Retina (tissue), 1 donor: ENCODE measurements around the gene CRTAC1.

ENCODE experiments used
- DNase-seq: peaks from one replicate; pipeline ENCODE4 v3.0.0-alpha.2; 2016

The CRTAC1 gene, protein sequence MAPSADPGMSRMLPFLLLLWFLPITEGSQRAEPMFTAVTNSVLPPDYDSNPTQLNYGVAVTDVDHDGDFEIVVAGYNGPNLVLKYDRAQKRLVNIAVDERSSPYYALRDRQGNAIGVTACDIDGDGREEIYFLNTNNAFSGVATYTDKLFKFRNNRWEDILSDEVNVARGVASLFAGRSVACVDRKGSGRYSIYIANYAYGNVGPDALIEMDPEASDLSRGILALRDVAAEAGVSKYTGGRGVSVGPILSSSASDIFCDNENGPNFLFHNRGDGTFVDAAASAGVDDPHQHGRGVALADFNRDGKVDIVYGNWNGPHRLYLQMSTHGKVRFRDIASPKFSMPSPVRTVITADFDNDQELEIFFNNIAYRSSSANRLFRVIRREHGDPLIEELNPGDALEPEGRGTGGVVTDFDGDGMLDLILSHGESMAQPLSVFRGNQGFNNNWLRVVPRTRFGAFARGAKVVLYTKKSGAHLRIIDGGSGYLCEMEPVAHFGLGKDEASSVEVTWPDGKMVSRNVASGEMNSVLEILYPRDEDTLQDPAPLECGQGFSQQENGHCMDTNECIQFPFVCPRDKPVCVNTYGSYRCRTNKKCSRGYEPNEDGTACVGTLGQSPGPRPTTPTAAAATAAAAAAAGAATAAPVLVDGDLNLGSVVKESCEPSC

DNA sequence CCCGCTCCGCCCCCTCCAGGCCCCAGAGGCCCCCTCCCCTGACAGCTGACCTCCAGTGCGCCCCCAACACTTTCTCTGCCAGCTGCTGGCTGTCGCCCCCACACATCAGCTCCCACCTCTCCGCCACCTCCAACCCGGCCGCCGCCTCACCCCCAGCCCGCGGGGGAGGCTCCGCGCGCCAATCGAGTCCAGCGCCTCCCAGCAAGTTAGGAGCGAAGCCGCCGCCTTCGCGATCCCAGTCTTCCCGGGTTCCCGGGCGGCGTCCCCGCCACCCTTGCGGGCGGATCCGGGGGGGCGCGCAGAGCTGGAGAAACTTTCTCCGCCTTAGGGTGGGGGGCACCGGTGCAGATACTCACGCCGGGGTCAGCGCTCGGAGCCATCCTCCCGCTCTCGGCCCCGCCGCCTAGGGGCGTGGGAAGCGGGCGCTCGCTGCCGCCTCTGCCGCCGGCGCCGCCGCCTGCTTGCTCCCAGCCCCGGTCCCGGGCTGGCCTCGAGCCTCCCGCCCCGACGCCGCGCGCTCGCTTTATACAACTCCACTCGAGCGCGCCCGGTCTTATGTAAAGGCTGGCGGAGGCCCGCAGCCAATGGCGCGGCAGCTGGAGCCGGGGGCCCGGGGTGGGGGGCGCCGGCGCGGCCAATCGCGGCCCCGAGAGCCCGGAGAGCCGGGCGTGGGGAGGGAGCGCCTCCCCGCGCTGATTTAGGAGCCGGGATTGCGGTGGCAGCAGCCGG is at the start of gene CRTAC1:
Gene CRTAC1, minus strand, starts transcription at position 529 of the 729 bp plus-strand sequence. Its CDS starts 149 bp downstream, at position 380.
- peak; percentile 90 for DNase-seq

GRCh38 chr10:98078774-98079173 is 48.4 kb upstream of the CRTAC1 start:
- DNase-seq, result no peak

DNA sequence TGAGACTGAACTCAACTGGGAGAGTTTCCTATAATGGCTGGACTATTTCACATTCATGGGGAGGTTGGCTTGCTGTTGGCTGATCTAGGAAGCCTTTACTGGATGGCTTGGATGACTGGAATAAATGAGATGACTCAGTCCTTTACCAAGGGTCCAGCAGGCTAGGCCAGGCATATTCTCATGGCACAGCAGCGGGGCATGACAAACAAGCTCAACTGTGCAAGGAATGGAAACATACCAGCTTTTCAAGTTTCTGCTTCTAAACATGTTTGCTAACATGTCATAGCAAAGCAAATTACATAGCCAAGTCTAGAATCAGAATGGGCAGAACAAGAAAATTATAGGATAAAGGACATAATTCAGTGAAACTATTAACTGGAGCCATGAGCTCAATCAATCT is 46.8 kb upstream of the CRTAC1 start:
- no peak for DNase-seq

- DNase-seq, result no peak
These were observed 45.7 kb upstream of the CRTAC1 start for GRCh38 chr10:98076086-98076485.

- no peak for DNase-seq
These were observed 44.0 kb upstream of the CRTAC1 start for GRCh38 chr10:98074315-98074911.

DNA sequence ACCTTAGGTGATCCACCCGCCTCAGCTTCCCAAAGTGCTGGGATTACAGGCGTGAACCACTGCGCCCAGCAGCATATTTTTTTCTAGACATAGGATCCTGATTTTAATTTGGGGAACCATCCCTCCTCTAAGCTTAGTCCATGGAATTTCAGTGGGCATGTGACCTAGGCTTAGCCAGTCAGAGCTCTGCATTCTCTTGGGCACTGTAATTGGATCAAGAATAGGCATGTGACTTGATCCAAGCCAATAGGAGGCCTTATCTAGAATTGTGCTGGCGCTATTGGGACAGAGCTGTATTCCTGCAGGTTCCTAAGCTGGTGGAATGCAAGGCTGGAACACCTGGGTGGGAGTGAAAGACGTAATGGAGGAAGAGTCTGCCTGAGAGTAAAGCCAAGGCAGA is 36.7 kb upstream of the CRTAC1 start:
- no peak for DNase-seq

DNA sequence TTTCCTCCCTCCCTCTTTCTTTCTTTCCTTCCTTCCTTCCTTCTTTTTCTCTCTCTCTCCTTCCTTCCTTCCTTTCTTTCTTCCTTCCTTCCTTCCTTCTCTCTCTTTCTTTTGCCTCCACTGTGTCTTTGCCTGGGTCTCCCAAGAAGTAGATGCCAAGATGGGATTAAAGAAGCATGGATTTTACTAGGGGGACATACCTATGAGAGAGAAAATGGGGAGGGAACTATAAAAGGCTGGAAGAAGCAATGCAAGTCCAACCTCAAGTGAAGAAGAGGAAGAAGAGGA is 33.3 kb upstream of the CRTAC1 start:
- no peak for DNase-seq

DNA sequence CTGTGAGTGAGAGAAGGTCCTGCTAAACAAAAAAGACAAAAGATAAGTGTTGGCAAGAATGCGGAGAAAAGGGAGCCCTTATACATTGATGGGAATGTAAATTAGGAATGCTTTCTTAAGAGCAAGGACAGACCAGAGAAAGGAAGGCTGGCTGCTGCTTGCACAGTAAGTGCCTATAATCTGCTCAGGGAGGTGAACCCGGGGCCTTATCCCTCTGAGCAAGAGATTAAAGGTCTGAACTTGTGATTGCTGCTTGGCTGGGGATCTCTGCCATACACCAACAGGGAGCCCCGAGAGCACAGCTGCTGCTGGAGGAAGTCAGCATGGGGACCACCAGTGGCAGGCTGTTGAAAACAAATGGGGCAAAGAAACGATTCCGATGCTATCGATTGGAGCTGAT is 32.0 kb upstream of the CRTAC1 start:
- no peak for DNase-seq

DNA sequence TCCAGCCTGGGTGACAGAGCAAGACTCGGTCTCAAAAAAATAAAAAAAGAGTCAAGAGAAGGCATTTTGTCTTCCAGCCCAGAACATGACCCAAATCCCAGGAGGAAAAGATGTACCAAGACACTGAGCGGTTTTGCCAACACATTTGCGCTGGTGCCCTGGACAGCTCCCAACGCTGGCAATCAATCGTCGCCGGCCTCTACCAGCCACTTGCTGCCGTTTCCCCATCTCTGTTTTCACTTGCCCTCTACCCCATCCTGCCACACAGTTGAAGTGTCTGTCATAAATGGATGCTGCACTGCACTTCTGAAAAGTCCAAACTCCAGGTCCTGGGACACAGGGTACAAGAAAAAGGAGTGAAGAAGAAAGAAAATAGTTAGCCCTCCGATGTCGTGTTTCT is 29.7 kb upstream of the CRTAC1 start:
- DNase-seq, result no peak

DNA sequence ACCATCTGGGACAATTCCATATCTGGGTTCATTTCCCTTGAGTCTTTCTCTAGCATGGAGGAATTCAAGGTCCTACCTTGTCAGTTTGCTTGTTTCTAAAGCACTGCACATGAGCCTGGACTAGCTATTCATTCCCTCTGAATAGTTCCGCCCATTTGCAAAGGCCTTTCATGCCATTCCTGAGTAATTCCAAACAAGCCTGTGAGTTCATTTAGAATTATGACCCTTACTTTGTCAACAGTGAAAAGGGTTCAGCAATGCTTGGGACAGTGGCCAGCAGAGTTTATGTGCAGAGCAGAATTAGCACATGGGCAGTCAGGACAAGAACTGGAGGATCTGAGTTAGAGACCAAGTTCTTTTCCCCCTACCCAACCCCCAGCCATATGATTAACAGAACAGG is 27.9 kb upstream of the CRTAC1 start:
- DNase-seq, result no peak

DNA sequence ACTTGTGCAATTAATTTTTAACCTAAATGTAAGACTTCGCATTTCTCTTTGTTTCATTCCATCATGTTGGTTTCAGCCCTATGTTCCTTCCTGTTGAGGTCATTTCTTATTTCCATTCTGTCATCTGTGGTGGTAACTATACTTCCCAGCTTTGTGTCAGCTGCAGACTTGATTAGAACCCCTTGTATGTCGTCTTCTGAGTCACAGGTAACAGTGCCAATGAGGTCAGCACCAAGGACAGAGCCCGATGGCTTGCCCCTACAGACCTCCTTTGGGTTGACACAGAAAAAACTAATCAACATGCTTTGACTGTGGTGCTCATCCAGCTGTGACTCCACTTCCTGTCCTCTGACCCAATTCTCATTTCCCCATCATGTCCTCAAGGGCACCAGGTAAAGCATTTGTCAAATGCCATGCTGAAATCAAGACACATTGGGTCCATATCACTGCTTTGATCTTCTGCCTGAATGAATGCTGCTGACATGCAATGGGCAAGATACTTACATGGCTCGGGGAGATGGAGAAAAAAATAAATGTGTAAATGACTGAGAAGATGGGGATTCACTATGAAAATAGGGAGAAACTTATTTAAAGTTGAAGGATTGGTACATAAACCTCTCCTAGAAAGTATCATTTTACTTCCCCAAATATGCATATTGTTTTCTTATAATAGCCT is 25.6 kb upstream of the CRTAC1 start:
- DNase-seq, result no peak

DNA sequence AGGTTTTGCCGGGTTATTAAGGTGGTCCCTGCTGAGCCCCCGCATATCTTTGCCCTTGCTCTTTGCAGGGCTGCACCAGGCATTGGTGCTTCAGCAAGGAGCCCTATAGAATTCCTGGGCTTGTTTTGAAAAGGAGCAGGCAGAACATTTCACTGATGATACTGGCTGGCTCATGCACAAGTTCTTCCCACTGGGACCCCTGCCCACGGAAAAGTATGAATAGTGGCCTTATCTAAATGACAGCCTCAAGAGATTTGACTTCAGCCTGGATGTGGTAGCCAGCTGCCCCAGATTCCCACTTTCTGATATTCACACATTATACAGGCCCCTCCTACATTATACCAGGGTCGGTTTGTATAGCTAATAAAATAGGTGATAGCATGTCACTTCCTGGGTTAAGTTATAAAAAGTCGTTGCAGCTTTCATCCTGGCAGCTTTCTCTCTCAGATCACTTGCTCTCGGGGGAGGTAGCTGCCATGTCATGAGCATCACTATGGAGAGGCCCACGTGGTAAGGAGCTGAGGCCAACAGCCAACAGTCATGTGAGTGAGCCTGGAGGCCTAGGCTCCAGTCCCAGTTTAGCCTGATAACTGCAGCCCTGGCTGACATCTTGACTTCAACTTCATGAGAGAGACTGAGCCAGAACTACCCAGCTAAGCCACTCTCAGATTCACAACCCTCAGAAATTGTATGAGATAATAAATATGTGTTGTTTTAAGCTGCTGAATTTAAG is 16.8 kb upstream of the CRTAC1 start:
- DNase-seq, result peak; percentile 22

GRCh38 chr10:98045785-98046389 is 15.5 kb upstream of the CRTAC1 start:
- peak; percentile 76 for DNase-seq

DNA sequence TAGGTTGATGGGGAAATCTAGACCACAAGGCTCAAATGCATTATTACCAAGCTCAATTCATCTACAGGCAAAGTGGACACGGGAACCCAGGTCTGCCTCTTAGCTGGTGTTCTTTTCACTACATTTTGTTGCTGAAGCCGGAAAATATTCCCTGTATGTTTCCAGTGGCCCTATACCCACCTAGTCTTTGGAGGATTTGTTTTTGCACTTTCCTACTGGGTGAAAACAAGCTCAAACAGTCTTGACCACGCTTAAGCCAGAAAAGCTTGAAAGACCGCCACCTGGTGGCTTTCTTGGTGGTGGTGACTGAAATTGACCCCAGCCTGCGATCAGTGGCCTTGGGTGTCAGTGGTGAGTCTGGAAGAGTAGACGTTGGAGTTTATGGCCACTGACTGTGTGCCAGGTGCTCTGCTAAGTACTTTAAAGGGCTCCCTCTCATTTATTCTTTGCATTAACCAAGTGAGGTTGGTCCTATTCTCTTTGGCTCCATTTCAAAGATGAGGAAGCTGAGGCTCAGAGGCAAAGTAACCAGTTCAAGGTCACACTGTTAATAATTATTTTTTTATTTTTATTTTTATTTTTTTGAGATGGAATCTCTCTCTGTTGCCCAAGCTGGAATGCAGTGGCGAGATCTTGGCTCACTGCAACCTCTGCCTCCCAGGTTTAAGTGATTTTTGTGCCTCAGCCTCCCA is 11.1 kb upstream of the CRTAC1 start:
- DNase-seq, result peak; percentile 81

DNA sequence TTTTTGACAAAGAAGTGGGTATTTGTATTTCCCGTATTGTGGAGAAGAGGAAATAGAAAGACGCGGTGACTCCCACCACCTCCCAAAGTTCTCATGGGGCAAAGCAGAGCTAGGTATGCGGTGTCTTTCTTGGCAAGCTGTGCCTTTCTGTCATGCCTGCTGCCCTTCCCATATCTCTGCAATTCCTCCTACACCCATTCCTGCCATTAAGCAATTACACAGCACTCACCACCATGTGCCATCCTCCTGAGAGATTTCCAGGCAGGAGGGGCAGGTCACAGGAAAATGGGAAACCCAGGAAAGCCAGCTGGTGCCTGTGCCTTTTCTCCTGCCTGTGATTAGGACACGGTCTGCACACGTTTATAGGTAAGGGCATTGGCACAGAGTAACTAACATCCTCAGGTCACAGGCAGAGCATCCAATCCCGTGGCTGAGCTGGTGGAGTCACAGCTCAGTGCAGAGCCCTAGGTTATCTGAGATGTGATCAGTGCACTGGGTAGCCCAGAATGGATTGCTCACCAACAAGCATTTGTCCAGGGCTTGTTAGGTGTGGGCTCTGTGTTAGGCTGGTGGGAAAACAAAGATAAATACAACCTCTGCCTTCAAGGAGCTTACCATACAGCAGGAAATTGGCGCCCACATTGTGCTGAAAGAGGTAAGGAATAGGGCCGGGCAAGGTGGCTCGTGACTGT is 9.4 kb upstream of the CRTAC1 start:
- DNase-seq, result no peak

GRCh38 chr10:98038288-98038687 is 7.9 kb upstream of the CRTAC1 start:
- DNase-seq, result no peak

GRCh38 chr10:98035599-98035998 is 5.2 kb upstream of the CRTAC1 start:
- no peak for DNase-seq

- no peak for DNase-seq
These were observed 3.1 kb upstream of the CRTAC1 start for GRCh38 chr10:98033515-98033914.

- no peak for DNase-seq
These were observed 1.0 kb upstream of the CRTAC1 start for GRCh38 chr10:98031440-98031839.

DNA sequence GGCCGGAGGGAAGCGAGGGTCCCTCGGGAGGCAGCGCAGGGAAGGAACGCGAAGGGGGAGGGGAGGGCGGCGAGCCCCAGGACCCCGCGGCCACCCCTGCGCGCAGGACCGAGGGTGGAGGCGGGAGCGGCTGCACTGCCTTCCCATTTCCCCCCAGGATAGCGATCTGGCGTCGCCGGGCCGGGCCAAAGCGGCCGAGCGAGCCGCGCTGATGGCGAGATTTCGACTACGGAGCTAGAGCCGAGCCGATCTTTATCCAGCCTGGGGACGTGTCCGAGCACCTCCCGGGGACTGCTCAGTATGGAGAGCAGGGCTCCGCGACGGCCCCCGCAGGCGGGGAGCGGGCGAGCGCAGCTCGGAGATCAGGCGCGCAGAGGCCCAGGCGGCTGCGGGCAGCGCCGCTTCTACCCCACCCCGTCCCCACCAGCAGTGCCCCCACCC is 590 bp upstream of the CRTAC1 start:
- peak; percentile 91 for DNase-seq
